Measurements from ENCODE around the gene ZNF669. TPM values are rescaled to one million over a fixed set of nuclear protein-coding genes. Genes with fewer than 3 reads are reported as not detected.

The ZNF669 gene
- total RNA-seq, 4 donors from 2014 or later, result 3.9 to 6.6 (median 5.6) TPM

DNA sequence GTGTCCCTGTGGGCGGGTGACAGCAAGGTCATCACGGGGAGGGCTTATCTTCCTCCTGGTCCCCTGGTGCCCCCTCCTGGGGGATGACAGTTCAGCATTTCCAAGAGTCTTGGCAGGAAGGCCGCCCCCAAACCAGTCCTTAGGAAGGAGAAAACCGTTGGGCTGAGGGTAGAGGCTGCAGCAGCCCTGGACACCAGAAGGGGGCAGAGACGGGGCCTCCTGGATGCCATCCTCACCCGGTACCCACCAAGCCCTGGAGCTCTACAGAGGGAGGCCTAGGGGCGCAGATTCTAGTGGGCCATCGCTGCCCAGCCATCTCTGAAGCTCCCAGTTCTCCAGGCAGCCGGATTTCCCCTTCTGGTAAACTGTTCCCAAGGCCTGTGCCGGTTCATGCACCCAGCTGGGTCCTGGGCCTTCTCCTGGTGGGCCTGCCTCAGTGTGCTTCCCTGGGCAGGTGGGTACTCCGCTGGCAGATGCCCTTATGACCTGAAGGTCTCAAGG, 14.8 kb upstream of the ZNF669 start:
- TF ChIP-seq, protein P1, sequence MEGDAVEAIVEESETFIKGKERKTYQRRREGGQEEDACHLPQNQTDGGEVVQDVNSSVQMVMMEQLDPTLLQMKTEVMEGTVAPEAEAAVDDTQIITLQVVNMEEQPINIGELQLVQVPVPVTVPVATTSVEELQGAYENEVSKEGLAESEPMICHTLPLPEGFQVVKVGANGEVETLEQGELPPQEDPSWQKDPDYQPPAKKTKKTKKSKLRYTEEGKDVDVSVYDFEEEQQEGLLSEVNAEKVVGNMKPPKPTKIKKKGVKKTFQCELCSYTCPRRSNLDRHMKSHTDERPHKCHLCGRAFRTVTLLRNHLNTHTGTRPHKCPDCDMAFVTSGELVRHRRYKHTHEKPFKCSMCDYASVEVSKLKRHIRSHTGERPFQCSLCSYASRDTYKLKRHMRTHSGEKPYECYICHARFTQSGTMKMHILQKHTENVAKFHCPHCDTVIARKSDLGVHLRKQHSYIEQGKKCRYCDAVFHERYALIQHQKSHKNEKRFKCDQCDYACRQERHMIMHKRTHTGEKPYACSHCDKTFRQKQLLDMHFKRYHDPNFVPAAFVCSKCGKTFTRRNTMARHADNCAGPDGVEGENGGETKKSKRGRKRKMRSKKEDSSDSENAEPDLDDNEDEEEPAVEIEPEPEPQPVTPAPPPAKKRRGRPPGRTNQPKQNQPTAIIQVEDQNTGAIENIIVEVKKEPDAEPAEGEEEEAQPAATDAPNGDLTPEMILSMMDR (IDR thresholded peaks at IDR 0.05; ENCODE audit: low read depth), result no peak

DNA sequence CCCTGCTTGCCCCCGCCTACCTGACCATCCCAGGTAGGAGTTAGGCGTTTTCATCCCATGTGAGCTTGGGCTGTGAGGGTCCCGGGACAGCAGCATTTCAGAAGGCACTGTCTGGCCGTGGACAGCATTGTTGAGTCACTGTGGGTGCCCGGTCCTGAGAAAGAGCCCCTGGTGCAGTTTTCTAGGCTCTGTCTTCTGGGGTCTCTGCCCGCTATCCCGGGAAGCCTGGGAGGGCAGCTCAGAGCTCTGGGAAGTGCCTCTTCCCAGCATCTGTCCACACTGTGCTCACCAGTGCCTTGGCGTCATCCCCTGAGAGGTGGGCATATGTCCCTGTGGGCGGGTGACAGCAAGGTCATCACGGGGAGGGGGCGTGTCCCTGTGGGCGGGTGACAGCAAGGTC, 11.4 kb upstream of the ZNF669 start:
- TF ChIP-seq, protein P1 (IDR thresholded peaks at IDR 0.05; ENCODE audit: low read depth), result no peak

DNA sequence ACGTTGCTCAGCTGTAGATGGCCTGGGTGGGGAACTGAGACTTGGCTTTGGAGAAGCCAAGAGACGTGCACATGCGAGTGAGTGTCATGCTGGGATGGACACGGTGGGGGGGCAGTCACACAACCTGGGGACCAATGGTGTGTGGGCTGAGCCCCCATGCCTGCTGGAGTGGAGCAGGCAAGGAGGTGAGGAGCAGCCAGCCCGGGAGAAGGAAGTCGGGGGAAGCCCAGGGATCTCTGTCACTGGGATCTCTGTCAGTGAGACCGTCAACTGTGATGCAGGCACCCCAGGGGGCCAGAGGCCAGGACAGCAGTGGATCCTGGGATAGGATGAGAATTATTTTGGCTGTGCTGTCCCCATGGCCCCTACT, 11.0 kb upstream of the ZNF669 start:
- TF ChIP-seq, protein P1 (IDR thresholded peaks at IDR 0.05; ENCODE audit: low read depth), result no peak

DNA sequence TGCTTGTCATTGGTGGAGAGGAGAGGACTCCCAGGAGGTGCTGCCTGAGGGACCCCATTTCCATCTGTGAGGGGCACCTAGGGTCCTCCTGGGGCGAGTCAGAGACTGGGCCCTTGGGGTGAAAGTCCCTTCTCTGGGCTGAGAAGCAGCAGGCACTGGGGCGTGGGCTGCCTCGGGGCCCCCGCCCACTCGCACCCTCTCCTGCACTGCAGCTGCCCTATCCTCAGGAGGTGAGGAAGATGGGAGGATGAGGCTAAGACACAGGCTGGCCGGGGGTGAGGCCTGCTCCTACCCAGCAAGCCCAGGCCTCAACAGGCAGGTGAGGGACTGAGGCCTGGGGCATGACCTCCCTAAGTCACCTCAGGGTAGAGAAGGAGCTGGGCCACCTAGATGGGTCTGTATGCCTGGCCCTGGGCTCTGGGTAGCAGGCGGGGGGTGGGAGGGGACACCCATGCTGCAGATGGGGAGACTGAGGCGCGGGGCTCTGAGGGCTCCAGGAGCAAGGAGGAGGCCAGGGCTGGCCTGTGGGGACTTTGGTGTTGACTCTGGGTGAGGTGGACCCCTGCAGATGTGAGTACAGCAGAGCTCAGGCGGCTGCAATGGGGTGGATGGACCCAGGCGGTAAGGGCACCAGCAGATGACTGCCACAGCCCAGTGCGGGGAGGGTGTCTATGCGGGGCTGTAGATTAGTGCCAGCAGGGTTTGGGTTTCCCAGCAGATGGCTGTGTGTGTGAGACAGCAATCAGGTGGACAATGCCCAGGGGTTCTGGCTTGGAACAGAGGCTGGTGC, 10.4 kb upstream of the ZNF669 start:
- TF ChIP-seq, protein P1 (IDR thresholded peaks at IDR 0.05; ENCODE audit: low read depth), result no peak

DNA sequence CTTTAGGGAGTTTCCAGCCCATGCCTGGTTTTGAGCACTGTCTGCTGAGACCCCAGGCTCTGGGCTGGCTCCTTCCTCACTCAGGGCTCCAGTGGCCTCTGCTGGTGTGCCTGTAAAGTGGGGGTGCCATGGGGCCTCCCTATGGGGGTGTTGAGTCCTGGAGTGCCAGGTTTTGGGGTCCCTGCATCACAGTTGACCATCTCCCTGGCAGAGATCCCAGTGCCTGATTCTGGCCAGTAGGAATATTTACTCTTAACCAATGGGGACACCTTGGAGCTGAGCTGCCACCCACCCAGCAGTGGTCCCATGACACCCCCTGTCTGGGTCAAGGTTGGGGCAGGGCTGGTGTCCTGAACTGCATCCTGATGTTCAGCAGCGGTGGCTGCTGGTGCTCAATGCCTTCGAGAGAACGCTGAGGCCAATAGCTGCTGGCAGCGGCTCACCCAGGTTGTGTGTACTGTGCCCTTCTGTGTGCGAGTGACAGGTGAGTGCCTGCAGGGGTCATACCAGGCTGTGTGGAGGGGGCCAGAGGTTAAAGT, 9.6 kb upstream of the ZNF669 start:
- TF ChIP-seq, protein P1 (IDR thresholded peaks at IDR 0.05; ENCODE audit: low read depth), result no peak

DNA sequence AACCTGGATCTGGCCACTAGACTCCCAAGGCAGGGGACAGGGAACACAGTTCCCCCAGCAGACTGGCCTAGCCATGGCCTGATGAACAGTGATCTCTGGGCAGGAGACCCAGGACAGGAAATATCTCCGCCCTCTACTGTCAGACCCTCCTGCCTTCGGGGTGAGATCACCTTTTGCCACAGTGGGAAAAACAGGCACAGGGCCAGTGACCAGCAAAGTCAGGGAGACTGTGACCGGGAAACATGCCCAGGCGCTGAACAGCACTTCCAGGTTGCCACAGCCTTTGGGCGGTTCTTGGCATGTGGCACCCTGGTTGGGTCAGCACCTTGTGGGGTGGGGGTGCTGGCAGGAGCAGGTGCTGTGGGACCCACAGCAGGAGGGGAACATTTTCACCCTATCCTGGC, 8.9 kb upstream of the ZNF669 start:
- TF ChIP-seq, protein P1 (IDR thresholded peaks at IDR 0.05; ENCODE audit: low read depth), result no peak

DNA sequence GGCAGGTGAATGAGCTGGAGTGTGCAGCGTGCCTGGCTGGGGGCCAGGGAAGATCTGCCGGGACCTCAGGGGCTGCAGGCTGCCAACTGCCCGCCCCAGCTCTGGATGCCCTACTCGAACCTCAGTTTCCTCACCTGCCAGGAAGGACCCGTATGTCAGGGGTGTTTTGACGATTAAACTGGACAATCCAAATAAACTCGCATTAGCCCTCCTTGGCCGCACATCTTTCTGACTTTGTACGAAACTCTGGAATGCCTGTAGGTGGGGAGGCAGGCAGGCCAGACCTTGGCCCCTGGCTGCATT, 8.3 kb upstream of the ZNF669 start:
- TF ChIP-seq, protein P1 (IDR thresholded peaks at IDR 0.05; ENCODE audit: low read depth), result no peak

Data from subcutaneous adipose tissue (tissue), 4 donors.